Thoracic aorta (tissue), 2 donors: ENCODE results near the gene MTA2. TPM values are rescaled to one million over a fixed set of nuclear protein-coding genes. Genes with fewer than 3 reads are reported as not detected.
A peak's percentile ranks its signal among the peaks of the same experiment; 100 is the strongest.
"Not testable (repeated sequence)": the region's sequence is repeated elsewhere in the genome, so short reads cannot be mapped to it uniquely, and the experiment has no call there.

Experiments used
- ATAC-seq: fragments of 150-250 bp; one replicate; pipeline ENCODE4 v1.8.0; 2017; ENCODE audit warnings: low read depth; ENCODE audit not compliant: insufficient number of reproducible peaks, low FRiP score
- DNase-seq: peaks from one replicate; pipeline ENCODE4 v3.0.0-alpha.2; 2020; ENCODE audit warnings: low spot score
- H3K27ac ChIP-seq, 2 donors: fragments of 200-600 bp; sonication (generic); 1 replicate in 1 of 2; 2 replicates in 1 of 2; pipeline ENCODE4 v1.5.1; 2016; ENCODE audit warnings: mild to moderate bottlenecking in 2 of 2, moderate library complexity in 2 of 2
- H3K27me3 ChIP-seq: fragments of 200-600 bp; sonication (generic); replicated peaks from 2 replicates; pipeline ENCODE4 v1.6.0; 2016; ENCODE audit warnings: mild to moderate bottlenecking; ENCODE audit not compliant: insufficient read depth
- H3K36me3 ChIP-seq: fragments of 200-600 bp; sonication (generic); one replicate; pipeline ENCODE4 v1.5.1; 2016
- H3K4me1 ChIP-seq, 2 donors: fragments of 200-600 bp; sonication (generic); 1 replicate in 1 of 2; 2 replicates in 1 of 2; pipeline versions ENCODE4 v1.5.1 to v1.6.0; 2016; ENCODE audit warnings: low read depth in 2 of 2, mild to moderate bottlenecking in 1 of 2; ENCODE audit not compliant: control insufficient read depth in 1 of 2
- H3K4me3 ChIP-seq: fragments of 200-600 bp; sonication (generic); 2 replicates; pipeline ENCODE4 v1.5.1; 2016; ENCODE audit warnings: mild to moderate bottlenecking
- H3K9me3 ChIP-seq: fragments of 200-600 bp; sonication (generic); 2 replicates; pipeline ENCODE4 v1.5.1; 2016
- CTCF ChIP-seq: fragments of 200-600 bp; sonication (generic); IDR thresholded peaks from one replicate; pipeline ENCODE4 v1.5.1; 2019; ENCODE audit warnings: antibody characterized with exemption
- total RNA-seq, 2 donors: library from RNA; depleted of rRNA; stranded (reverse); fragments of >200 nt; gene quantifications; one replicate each; pipeline versions ENCODE4 v1.1.0 to v1.2.3, GENCODE V29; 2016

The MTA2 gene
- total RNA-seq, 2 donors from 2014 or later, result 55.9 to 124 TPM

GRCh38 chr11:62575156-62575555, 26.5 kb downstream of the MTA2 start:
- Histone ChIP-seq H3K9me3 (no peaks in the 10 kb centered on the region), H3K27ac (peak overlapping the region; percentile 90 to 94), H3K4me3 (peak overlapping the region; percentile 94), H3K36me3 (peaks cover 32% of the 10 kb centered on the region), H3K27me3 (no peaks in the 10 kb centered on the region), H3K4me1 (peaks cover 19 to 40% of the 10 kb centered on the region in 2 donors)
- TF ChIP-seq CTCF, result no peak
- no peak for DNase-seq
- no peak for ATAC-seq

- Histone ChIP-seq H3K36me3 (peaks cover 36% of the 10 kb centered on the region), H3K27me3 (no peaks in the 10 kb centered on the region), H3K4me3 (peak overlapping the region; percentile 94), H3K27ac (peak overlapping the region; percentile 90 to 94), H3K9me3 (no peaks in the 10 kb centered on the region), H3K4me1 (peaks cover 19 to 46% of the 10 kb centered on the region in 2 donors)
- no peak for TF ChIP-seq CTCF
- ATAC-seq, result no peak
- DNase-seq, result no peak
Measured at GRCh38 chr11:62574363-62575071, 27.1 kb downstream of the MTA2 start.

GRCh38 chr11:62573592-62574362, 27.9 kb downstream of the MTA2 start, which contains the start of gene EEF1G:
Gene EEF1G, minus strand, starts transcription at chr11:62573891. Its CDS starts 49 bp downstream, at chr11:62573842.
- Histone ChIP-seq H3K27ac (peak within 1 kb of the TSS; percentile 90 to 94), H3K36me3 (peaks cover 43% of the 10 kb centered on the region), H3K9me3 (no peaks in the 10 kb centered on the region), H3K27me3 (no peaks in the 10 kb centered on the region), H3K4me1 (peaks cover 19 to 46% of the 10 kb centered on the region in 2 donors), H3K4me3 (peak within 1 kb of the TSS; percentile 94)
- no peak for TF ChIP-seq CTCF
- ATAC-seq, result peak; percentile 89
- DNase-seq, result peak; percentile 99

GRCh38 chr11:62573006-62573591, 28.6 kb downstream of the MTA2 start:
- Histone ChIP-seq H3K9me3 (no peaks in the 10 kb centered on the region), H3K36me3 (peaks cover 43% of the 10 kb centered on the region), H3K4me1 (peaks cover 19 to 46% of the 10 kb centered on the region in 2 donors), H3K4me3 (peak overlapping the region; percentile 94), H3K27me3 (no peaks in the 10 kb centered on the region), H3K27ac (peak overlapping the region; percentile 69 to 90)
- no peak for TF ChIP-seq CTCF
- DNase-seq (no peak), ATAC-seq (no peak)

GRCh38 chr11:62572431-62572830, 29.2 kb downstream of the MTA2 start:
- TF ChIP-seq CTCF, result no peak
- no peaks in the 10 kb centered on the region for H3K27me3 ChIP-seq
- no peaks in the 10 kb centered on the region for H3K9me3 ChIP-seq
- H3K4me1 ChIP-seq, result peaks cover 19 to 46% of the 10 kb centered on the region in 2 donors
- peaks cover 43% of the 10 kb centered on the region for H3K36me3 ChIP-seq
- DNase-seq (no peak), ATAC-seq (no peak)
- H3K4me3 ChIP-seq, result peak overlapping the region; percentile 94
- H3K27ac ChIP-seq, result peak overlapping the region; percentile 69 to 90

- not testable (repeated sequence) for H3K27ac ChIP-seq, DNase-seq, H3K4me3 ChIP-seq, H3K9me3 ChIP-seq, ATAC-seq, H3K27me3 ChIP-seq
- peaks cover 52% of the 10 kb centered on the region for H3K36me3 ChIP-seq
- peaks cover 19 to 46% of the 10 kb centered on the region in 2 donors for H3K4me1 ChIP-seq
Measured at GRCh38 chr11:62571493-62571892, 30.2 kb downstream of the MTA2 start.

GRCh38 chr11:62570903-62571302, 30.8 kb downstream of the MTA2 start:
- not testable (repeated sequence) for H3K27me3 ChIP-seq, H3K4me3 ChIP-seq, ATAC-seq, DNase-seq, H3K27ac ChIP-seq, H3K9me3 ChIP-seq
- Histone ChIP-seq H3K4me1 (peaks cover 19 to 40% of the 10 kb centered on the region in 2 donors), H3K36me3 (peaks cover 48% of the 10 kb centered on the region)
